Measurements from ENCODE around the gene SNRK. TPM values are rescaled to one million over a fixed set of nuclear protein-coding genes. Genes with fewer than 3 reads are reported as not detected.

The SNRK gene
- total and polyA plus RNA-seq, 2 experiments from 2014 or later: 5.5 to 18.8 TPM

GRCh38 chr3:43254125-43254524 is 32.2 kb upstream of the SNRK start (continued):
- TF ChIP-seq CTCF (conservative IDR thresholded peaks at IDR 0.05; ENCODE audit: low read depth in 2 of 2): no peak
- TF ChIP-seq NANOG (IDR thresholded peaks at IDR 0.05; ENCODE audit: borderline replicate concordance): no peak
- TF ChIP-seq EZH2 (IDR thresholded peaks at IDR 0.05; ENCODE audit: low read depth, unreplicated experiment): no peak
- TF ChIP-seq REST (IDR thresholded peaks at IDR 0.05; ENCODE audit: unreplicated experiment): no peak
- no peak for TF ChIP-seq ZNF331 (CRISPR knock-in tag; IDR thresholded peaks at IDR 0.05; ENCODE audit: low read depth)
- TF ChIP-seq CREB1 (CRISPR knock-in tag; IDR thresholded peaks at IDR 0.05; ENCODE audit: low read depth): no peak

- H3K27me3 Mint-ChIP-seq (ENCODE audit: insufficient read depth, low read depth, poor library complexity): peaks cover 7% of the 10 kb centered on the region
- no peak overlapping the region for H3K4me3 Mint-ChIP-seq
- TF ChIP-seq STAT1 (IDR thresholded peaks at IDR 0.05; ENCODE audit: unreplicated experiment) (no peak), CREB1 (CRISPR knock-in tag; IDR thresholded peaks at IDR 0.05; ENCODE audit: low read depth) (no peak), ZNF114 (CRISPR knock-in tag; IDR thresholded peaks at IDR 0.05) (no peak), JUNB (IDR thresholded peaks at IDR 0.05; ENCODE audit: unreplicated experiment) (no peak), POLR2AphosphoS5 (IDR thresholded peaks at IDR 0.05; ENCODE audit: low read depth) (no peak), REST (IDR thresholded peaks at IDR 0.05; ENCODE audit: unreplicated experiment) (no peak), ETS1 (IDR thresholded peaks at IDR 0.05) (no peak), EZH2phosphoT487 (IDR thresholded peaks at IDR 0.05; ENCODE audit: unreplicated experiment) (no peak)
These were observed 30.7 kb upstream of the SNRK start for GRCh38 chr3:43255662-43256061.

More at GRCh38 chr3:43255662-43256061, 30.7 kb upstream of the SNRK start:
- H3K27ac Mint-ChIP-seq: no peak overlapping the region
- no peak for DNase-seq (ENCODE audit: low spot score)
- Histone ChIP-seq H3K9me2 (ENCODE audit: insufficient read depth) (peaks cover 17% of the 10 kb centered on the region; the same call in 1 of the 2 replicates), H2AFZ (no peak overlapping the region), H3K27me3 (ENCODE audit: insufficient read depth) (no peaks in the 10 kb centered on the region), H3K36me3 (ENCODE audit: insufficient read depth) (no peaks in the 10 kb centered on the region), H3K4me3 (no peak overlapping the region), H3K4me2 (no peak overlapping the region), H3K79me2 (replicated peaks; ENCODE audit: insufficient read depth) (no peaks in the 10 kb centered on the region), H3K27ac (ENCODE audit: low read depth) (no peak overlapping the region), H3F3A (replicated peaks; ENCODE audit: low read depth) (no peaks in the 10 kb centered on the region), H3K4me1 (ENCODE audit: insufficient read depth) (no peaks in the 10 kb centered on the region; the same call in 1 of the 2 replicates), H4K20me1 (replicated peaks; ENCODE audit: insufficient read depth) (no peaks in the 10 kb centered on the region)
- ATAC-seq: no peak
- peaks cover 12% of the 10 kb centered on the region for H3K4me1 Mint-ChIP-seq
- no peaks in the 10 kb centered on the region for H3K36me3 Mint-ChIP-seq (ENCODE audit: low read depth)
- H3K9me3 Mint-ChIP-seq: no peaks in the 10 kb centered on the region; the same call in 2 of the 3 replicates

All from GM23338 (cell line).